HG02852 (cell line): Measurements from ENCODE around the gene CRK.
"Not testable (repeated sequence)": the region's sequence is repeated elsewhere in the genome, so short reads cannot be mapped to it uniquely, and the experiment has no call there.

Source experiments
- ATAC-seq: cut with Tn5 transposase; IDR thresholded peaks from one replicate; pipeline ENCODE4 v1.9.1; 2021; ENCODE audit warnings: mild to moderate bottlenecking, moderate library complexity; ENCODE audit not compliant: unreplicated experiment

CRK gene

DNA sequence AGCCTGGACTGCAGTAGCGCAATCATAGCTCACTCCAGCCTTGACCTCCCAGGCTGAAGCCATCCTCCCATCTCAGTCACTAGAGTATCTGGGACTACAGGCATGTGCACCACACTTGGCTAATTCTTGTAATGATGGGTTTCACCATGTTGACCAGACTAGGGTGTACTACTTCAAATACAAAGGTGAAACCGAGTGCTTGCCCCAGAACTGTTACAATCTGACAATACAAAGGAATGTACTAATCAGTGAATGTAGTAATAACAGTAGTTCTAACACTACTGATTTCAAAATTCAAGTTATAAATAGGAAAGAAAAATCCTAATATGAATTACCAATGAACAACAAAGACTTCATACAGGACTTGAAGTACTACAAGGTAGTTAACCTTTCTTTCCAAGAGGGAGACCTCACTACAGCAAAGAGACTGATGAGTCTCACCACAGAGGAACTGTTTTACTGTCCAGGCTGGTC lies 24.4 kb downstream of the CRK start:
- peak; percentile 64 for ATAC-seq

DNA sequence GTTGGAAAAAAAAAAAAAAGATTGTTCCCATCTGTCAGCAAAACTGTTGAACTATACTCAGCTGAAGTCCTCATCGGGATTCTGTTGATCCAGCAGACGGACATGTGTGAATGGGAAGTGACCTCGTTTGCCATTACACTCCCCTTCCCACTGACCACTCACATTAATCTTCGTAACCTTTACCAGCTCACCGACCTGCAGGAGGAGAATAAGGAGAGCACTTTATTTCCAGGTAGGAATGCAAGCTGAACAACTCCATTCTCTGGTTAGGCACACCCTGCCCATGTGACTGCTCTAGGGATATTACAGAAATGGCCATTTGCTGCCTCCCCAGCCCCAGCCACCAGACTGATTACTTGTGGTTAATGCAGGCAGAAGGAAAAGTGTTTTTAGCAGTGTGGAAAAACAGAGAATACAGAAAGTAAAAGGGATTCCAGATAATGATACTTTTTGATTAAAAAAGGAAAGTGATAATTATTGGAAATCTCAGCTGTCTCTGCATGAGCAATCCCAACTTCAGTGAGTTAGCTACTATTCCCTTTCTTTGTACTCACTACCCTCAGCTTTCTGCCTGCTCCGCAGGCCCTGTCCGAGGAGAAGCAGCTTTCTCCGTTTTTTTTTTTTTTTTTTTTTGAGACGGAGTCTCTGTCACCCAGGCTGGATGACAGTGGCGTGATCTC lies 32.4 kb downstream of the CRK start:
- ATAC-seq, result no peak

DNA sequence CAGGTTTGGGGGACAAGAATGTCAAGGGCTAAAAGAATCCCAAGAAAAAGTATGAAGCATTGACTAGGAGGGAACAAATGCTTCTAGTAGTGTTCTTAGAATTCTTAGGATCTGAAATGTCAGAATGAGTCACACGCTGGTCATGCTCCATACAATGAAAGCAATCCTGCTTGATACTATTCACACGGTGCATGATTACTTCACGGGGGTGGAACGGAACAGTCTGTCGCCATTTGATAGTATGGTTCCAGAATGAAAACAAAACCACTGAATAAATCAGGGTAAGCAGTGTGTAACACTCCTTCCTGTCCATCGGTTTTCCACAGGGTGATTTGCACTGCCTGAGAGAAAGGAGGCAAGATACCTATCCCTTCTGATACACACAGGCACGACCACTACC lies 33.1 kb downstream of the CRK start:
- ATAC-seq, result no peak

DNA sequence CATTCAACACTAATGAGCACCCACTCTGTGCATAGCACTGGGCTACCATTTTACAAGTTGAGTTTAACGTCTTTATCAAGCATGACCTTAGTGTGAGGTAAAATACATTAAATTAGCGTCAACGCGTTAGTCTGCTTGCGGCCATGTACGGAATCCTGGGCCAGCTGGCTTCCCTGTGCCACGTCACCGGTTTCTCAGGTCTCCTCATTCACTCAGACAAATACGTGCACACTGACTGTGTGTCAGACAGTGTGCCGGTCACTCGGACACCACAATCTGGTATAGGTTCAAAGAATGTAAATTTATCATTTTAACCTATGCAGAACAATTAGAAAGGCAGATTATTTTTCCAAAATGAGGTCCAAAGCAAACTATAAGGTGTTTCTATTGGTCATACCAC lies 34.6 kb downstream of the CRK start:
- no peak for ATAC-seq

DNA sequence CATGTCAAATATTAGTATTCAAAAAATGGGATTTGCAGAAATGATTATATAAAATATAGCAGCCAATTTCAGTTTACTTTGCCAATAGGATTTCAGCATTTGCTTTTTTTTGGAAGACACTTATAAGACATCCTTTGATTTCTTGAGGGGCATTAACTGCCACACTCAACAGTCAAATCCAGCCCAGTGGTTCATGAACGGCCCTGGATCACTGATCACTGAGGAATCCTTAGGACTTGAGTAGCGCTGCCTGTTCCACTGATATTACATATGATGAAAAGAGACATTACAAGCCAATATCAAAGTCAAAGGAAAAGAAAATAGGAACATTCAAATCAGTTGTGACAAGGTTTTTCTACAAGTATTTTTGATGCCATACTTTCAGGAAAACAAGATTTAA lies 35.1 kb downstream of the CRK start:
- ATAC-seq, result no peak

DNA sequence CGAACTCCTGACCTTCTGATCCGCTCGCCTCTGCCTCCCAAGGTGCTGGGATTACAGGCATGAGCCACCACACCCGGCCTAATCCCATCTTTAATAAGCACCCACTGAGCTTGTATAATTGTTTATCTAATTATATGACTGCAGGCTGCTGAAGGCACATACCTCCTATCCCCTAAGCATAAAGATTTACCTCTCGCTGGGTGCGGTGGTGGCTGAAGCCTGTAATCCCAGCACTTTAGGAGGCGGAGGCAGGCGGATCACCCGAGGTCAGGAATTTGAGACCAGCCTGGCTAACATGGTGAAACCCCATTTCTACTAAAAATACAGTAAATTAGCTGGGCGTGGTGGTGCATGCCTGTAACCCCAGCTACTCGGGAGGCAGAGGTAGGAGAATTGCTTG lies 35.9 kb downstream of the CRK start:
- ATAC-seq, result no peak

DNA sequence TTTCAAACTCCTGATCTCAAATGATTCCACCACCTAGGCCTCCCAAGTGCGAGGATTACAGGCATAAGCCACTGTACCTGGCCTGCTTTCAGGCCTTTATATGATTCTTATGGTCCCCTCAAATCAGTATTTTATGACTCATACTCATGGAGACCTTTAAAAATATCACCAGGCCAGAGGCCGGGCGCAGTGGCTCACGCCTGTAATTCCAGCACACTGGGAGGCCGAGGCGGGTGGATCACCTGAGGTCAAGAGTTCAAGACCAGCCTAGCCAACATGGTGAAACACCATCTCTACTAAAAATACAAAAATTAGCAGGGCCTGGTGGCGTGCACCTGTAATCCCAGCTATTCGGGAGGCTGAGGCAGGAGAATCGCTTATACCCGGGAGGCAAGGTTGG lies 37.6 kb downstream of the CRK start:
- ATAC-seq, result not testable (repeated sequence)

DNA sequence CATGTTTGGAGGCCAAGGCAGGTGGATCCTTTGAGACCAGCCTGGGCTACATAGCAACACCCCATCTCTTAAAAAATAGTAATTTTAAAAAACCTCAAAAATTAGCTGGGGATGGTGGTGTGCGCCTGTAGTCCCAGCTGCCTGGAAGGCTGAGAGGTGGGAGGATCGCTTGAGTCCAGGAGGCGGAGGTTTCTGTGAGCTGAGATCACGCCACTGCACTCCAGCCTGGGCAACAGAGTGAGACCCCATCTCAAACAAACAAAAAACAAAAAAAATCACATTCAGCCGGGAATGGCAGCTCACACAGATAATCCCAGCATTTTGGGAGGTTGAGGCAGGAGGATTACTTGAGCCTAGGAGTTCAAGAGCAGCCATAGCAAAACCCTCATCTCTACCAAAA lies 39.6 kb downstream of the CRK start:
- ATAC-seq, result no peak

DNA sequence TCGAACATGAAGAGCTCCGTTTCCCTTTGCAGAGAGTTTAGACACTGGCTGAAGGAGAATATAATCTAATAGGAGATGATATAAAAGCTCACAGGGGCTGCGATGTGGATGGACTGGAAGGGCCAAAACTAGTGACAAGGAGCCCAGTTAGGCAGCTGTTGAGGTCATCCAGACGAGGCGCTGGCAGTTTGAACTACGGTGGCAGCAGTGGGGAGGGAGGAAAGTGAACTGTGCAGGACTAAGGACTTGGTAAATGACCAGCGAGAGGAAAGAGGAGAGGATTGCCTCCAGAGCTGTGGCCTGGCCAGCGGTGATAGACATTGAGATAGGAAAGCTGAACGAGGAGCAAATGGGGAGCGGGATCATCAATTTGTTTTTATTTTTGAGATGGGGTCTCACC lies 41.4 kb downstream of the CRK start:
- ATAC-seq, result no peak

DNA sequence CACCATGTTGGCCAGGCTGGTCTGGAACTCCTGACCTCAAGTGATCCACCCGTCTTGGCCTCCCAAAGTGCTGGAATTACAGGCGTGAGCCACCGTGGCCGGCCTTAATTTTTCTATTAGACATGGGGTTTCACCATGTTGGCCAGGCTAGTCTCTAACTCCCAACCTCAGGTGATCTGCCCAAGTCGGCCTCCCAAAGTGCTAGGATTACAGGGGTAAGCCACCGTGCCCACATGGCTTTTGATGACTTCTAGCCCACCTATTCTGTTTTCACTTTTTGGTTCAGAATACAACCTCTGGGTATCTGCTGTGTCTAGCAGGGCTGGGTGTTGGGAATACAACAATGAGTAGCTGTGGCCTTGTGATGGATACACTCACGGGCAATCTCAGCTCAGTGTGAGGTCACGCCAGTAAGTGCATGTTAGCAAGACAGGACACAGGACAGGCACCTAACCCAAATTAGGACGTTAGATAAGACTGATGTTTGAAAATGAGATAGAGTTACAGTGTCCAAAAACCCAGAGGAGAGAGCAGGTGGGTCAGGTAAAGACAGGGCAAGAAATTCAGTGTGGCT lies 41.9 kb downstream of the CRK start:
- no peak for ATAC-seq

DNA sequence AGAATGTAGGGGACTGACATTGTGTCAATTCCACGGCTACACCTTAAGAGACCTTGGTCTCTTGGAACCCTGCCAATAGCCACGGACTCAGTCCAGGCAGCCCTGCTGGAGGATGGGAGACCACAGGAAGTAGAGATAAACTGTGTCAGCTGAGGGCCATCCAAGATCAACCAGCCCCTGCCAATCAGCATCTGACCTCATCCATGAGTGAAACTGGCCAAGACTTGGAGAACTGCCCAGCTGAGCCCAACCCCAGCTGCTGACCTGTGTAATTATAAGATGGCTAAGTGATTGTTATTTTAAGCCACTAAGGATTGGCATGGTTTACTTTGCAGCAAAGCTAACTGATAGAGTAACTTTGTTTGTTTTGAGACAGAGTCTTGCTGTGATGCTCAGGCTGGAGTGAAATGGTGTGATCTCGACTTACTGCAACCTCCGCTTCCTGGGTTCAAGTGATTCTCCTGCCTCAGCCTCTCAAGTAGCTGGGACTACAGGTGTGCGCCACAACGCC lies 42.7 kb downstream of the CRK start:
- ATAC-seq, result no peak

DNA sequence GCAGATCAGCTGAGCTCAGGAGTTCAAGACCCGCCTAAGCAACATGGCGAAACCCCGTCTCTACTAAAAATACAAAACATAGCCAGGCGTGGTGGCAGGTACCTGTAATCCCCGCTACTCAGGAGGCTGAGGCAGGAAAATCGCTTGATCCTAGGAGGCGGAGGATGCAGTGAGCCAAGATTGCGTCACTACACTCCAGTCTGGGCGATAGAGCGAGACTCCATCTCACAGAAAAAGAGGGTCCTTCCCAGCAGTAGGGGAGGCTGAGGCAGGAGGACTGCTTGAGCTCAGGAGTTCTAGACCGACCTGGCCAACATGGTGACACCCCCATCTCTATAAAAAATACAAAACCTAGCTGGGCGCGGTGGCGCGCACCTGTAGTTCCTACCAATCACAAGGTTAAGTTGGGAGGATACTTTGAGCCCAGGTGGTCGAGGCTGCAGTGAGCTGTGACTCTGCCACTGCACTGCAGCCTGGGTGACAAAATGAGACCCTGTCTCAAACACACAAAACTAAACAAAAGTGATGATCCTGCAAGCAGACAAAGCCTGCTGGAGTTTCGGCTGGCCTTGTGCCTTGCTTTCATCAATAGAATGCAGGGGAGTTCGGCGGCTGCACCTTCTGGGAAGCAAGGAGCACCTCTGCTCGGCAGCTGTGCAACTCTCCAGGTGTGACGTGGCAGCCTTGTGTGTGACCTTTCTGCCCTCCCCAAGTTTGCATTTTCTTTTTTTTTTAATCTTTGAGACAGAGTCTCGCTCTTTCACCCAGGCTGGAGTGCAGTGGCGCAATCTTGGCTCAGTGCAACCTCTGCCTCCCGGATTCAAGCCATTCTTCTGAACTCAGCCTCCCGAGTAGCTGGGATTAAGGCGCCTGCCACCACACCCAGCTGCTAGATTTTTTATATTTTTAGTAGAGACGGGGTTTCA lies 43.6 kb downstream of the CRK start:
- ATAC-seq, result no peak

DNA sequence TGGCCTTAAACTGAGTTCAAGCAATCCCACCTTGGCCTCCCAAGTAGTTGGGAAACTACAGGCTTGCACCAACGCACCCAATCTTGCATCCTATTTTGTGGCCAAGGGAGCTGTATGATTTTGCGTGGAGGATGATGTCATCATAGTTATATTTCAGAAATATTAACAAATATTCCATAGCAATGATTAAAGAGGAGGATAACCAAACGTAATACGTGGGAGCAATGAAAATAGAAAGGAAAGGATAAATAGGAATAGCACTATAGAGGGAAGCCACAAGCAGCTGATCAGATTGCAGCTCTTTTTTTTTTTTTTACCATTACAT lies 53.8 kb downstream of the CRK start:
- ATAC-seq, result no peak

DNA sequence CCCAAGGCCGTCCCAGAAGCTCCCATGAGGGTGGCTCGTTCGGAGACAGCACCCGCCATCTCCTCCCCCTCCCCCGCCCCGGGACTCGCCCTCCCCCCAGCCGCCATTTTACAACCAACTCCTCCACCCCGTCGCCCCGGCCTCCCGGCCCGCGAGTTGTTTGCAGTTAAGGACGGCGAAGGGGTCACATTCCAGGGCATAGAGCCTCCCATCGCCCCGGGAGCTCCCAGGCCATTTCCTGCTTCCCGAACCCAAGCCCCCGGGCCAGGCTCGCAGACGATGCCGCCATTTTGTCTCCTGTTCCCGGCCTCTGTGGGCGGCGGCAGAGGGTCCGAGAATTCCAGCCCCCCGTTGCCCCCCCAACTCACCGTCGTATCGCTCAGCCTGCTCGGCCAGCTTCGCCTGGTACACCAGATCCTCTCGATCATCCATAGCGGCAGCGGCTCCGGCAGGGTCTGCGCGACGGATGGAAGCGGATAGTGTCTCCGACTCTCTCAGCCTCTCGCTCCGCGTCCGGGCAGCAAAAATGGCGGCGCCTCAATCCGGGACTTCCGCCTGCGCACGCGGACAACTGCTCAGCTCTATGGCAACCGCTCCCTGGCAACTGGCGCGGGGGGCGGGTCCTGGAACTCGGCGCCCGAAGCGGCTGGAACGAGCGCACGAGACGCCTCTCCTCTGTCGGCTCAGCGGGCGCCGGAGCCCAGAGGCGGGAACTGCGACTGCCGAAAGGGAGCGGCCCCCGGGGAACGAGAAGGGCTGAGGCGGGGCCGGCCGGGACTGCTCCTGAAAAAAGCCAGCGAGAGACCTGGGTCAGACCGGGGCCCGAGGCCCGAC lies 56.1 kb downstream of the CRK start, which contains the start of gene YWHAE:
YWHAE (minus strand) TSS at position 544 of the 834 bp plus-strand sequence; CDS start at position 432, 112 bp downstream.
- peak; percentile 87 for ATAC-seq

DNA sequence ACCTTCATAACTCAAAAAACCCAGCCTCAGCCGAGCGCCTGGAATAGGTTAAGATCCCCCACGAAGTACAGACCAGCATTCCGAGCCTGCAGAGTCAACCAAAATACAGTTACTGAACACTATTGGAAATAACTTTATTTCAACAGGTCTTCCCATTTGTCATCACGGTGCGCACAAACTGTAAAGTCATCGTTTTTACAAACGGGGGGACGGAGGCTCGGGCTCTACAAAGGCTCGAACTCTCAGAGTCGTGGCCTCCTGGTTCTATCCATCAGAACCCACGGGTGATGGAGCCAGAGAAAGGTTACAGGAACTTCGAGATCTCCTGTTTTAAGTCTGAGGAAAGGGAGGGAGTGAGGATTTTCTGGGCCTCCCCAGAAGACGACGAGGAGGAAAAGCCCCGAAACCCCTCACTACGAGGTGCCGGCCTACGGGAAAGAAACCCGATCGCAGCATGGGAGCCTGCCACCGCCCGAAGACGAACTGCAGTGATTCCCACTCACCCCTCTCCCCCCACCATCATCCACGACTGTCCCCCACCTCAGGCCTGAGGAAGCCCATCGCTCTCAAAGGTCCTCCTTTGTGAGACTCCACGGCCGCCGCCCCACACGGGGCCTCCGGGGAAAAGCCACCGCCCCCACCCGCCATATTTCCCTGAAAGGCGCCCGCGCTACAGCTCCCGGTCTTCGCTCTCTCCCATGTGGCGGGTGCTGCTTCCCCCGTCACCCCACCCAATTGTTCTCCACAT lies 56.9 kb downstream of the CRK start:
- peak; percentile 11 for ATAC-seq

DNA sequence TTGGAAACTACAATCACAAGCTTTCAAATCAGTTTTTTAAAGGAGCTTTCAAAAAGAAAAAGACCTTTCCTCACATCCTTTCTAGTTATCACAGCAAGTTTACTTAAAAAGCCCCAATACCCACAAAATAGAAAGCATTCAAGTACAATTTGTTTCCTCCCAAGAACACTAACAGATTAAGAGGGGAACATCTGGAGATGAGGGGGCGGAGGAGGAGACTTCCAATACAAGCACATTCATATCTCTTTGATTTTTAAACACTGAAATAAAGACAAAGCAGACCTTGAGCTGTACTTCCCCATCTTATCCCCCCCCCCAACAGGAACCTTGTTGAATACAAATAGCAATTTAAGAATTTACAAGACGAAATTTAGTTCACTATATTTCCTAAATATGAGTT lies 58.0 kb downstream of the CRK start:
- ATAC-seq, result no peak

DNA sequence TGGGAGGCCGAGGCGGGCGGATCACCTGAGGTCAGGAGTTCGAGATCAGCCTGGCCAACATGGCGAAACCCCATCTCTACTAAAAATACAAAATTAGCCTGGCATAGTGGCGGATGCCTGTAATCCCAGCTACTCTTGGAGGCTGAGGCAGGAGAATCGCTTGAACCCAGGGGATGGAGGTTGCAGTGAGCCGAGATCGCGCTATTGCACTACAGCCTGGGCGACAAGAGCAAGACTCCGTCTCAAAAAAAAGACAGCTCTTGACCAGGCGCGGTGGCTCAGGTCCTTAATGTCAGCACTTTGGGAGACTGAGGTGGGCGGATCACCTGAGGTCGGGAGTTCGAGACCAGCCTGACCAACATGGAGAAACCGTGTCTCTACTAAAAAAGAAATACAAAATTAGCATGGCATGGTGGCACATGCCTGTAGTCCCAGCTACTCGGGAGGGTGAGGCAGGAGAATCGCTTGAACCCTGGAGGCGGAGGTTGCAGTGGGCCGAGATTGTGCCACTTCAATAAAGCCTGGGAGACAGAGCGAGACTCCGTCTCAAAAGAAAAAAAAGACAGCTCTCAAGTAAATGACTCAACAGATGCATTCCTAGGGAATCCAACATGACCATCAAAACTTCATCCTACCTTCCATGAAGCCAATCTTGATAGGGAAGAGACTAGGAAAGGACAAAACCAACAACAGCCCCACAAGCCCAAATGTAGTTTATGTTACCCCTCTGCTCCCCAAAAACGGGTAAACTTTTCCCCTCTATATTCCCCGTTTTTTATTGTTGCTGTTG lies 60.0 kb downstream of the CRK start:
- not testable (repeated sequence) for ATAC-seq

DNA sequence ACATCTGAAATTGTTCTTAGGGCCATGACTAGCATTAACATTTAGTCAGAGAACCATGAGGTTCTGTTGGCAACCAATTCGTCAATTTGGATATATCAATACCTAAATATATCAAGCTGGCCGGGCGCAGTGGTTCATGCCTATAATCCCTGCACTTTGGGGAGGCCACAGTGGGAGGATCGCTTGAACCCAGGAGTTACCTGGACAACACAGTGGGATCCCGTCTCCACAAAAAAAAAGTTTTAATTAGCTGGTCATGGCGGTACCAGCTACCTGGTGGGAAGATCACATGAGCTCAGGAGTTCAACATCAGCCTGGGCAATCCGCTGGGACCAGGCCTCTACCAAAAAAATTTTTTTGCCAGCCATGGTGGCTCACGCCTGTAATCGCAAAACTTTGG lies 64.5 kb downstream of the CRK start:
- no peak for ATAC-seq
